HG02943 (cell line): Measurements from ENCODE around the gene NSG2.
"Not testable (repeated sequence)": the region's sequence is repeated elsewhere in the genome, so short reads cannot be mapped to it uniquely, and the experiment has no call there.

Experiments used
- ATAC-seq: cut with Tn5 transposase; IDR thresholded peaks from one replicate; pipeline ENCODE4 v1.9.1; 2021; ENCODE audit warnings: mild to moderate bottlenecking, low read depth, moderate library complexity; ENCODE audit not compliant: unreplicated experiment

NSG2 gene

GRCh38 chr5:174146556-174146955 lies 101.0 kb downstream of the NSG2 start:
- no peak for ATAC-seq

- ATAC-seq = not testable (repeated sequence)
These were observed 101.5 kb downstream of the NSG2 start for GRCh38 chr5:174147012-174147411.

GRCh38 chr5:174147551-174147950 lies 102.0 kb downstream of the NSG2 start:
- no peak for ATAC-seq

DNA sequence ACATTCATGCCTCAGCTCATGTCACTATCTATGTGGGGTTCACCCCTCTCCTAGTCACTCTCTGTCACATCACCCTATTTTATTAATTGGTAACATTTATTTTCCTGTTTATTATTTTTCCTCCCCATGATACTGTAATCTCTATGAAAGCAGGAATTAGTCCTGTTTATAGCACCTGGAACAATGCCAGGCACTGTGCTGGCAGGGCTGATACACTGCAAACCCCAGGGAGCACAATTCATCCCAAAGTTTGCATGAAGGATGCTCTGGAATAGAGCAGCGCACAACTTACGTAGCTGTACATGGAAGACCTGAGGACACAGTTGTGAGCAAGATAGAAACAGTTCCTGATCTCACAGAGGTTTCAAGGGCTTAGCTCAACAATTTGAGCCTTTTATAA lies 103.2 kb downstream of the NSG2 start:
- no peak for ATAC-seq

GRCh38 chr5:174149426-174149825 lies 103.9 kb downstream of the NSG2 start:
- ATAC-seq = no peak

- ATAC-seq = no peak
These were observed 104.5 kb downstream of the NSG2 start for GRCh38 chr5:174149989-174150388.

DNA sequence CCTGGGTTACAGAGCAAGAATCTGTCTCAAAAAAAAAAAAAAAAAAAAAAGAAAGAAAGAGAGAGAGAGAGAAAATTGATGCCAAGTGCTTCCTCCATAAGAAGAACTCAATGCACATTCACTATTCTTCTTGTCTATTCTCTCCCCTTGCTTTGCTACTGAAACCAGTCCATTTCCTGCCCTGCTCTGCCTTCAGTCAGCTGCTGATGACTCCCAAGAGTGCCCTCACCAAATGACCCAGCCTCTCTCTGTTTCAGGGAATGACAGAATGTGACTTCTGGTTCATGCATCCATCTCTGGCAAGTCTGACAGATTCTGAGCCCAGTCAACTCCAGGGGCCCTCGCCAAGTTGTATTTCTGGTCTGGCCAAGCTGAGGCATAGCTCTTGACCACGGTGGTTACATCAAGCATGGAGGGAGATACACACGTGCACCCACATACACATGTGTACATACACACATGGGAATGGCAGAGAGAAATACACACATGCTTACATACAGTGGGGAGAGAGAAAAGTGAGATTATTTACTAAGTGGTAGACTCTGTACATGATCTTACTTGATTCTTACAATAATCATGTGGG lies 106.2 kb downstream of the NSG2 start:
- no peak for ATAC-seq

GRCh38 chr5:174154559-174154958 lies 109.1 kb downstream of the NSG2 start:
- ATAC-seq = no peak

DNA sequence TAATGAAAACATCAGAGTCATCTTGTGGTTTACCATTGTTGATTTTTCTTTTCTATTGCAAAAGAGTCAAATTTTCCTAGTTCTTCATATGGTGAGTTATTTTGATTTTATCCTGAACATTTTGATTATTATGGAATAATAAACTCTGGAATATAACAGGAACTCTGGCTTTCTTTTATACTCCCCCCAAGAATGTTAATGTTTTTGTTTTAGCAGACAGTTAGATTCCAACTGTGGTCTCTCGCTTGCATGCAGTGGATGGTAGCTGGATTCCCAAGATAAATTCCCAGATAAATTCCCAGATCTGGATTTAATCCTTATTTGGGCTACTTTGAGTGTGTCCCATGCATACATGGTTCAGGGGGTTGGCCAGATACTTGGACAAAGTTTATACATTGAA lies 109.8 kb downstream of the NSG2 start:
- ATAC-seq = no peak

- no peak for ATAC-seq
These were observed 110.2 kb downstream of the NSG2 start for GRCh38 chr5:174155706-174156105.

GRCh38 chr5:174157048-174157447 lies 111.5 kb downstream of the NSG2 start:
- ATAC-seq = no peak
